H9 (cell line): Measurements from ENCODE around the gene LYZL4. TPM values are rescaled to one million over a fixed set of nuclear protein-coding genes. Genes with fewer than 3 reads are reported as not detected.

Source experiments
- DNase-seq: peaks from one replicate; pipeline ENCODE4 v3.0.0-alpha.2; 2017
- H2AFZ ChIP-seq: one replicate; pipeline ENCODE4 v1.6.1; 2013; ENCODE audit warnings: mild to moderate bottlenecking, low read length, control low read depth, moderate library complexity
- H2AK5ac ChIP-seq: 2 replicates; pipeline ENCODE4 v1.6.1; 2013; ENCODE audit warnings: low read length, control low read depth, mixed read lengths; ENCODE audit not compliant: insufficient read length
- H2BK120ac ChIP-seq: one replicate; pipeline ENCODE4 v1.6.1; 2013; ENCODE audit warnings: low read depth, mild to moderate bottlenecking, low read length, control low read depth, inconsistent platforms; ENCODE audit not compliant: poor library complexity, severe bottlenecking
- H2BK12ac ChIP-seq: 2 replicates; pipeline ENCODE4 v1.6.1; 2013; ENCODE audit warnings: low read length, control low read depth, mixed read lengths, low read depth; ENCODE audit not compliant: insufficient read length
- H2BK15ac ChIP-seq: 2 replicates; pipeline ENCODE4 v1.6.1; 2013; ENCODE audit warnings: low read depth, low read length, control low read depth
- H2BK20ac ChIP-seq: one replicate; pipeline ENCODE4 v1.6.1; 2013; ENCODE audit warnings: low read depth, mild to moderate bottlenecking, low read length, control low read depth, inconsistent platforms; ENCODE audit not compliant: poor library complexity, severe bottlenecking
- H2BK5ac ChIP-seq: 2 replicates; pipeline ENCODE4 v1.6.1; 2013; ENCODE audit warnings: low read length, control low read depth, mixed read lengths; ENCODE audit not compliant: insufficient read length
- H3K14ac ChIP-seq: 2 replicates; pipeline ENCODE4 v1.6.1; 2013; ENCODE audit warnings: low read length, control low read depth; ENCODE audit not compliant: insufficient read depth
- H3K18ac ChIP-seq: 2 replicates; pipeline ENCODE4 v1.6.1; 2013; ENCODE audit warnings: low read depth, mild to moderate bottlenecking, mixed read lengths, low read length, control low read depth; ENCODE audit not compliant: insufficient read length
- H3K23ac ChIP-seq: 2 replicates; pipeline ENCODE4 v1.6.1; 2013; ENCODE audit warnings: low read length, control low read depth, mixed read lengths, low read depth; ENCODE audit not compliant: insufficient read length
- H3K23me2 ChIP-seq: 2 replicates; pipeline ENCODE4 v1.6.1; 2013; ENCODE audit warnings: low read depth, mild to moderate bottlenecking, mixed read lengths, low read length, control low read depth; ENCODE audit not compliant: insufficient read length, poor library complexity, severe bottlenecking
- H3K27ac ChIP-seq: 2 replicates; pipeline ENCODE4 v1.5.1; 2013; ENCODE audit warnings: low read length, control low read depth, mixed read lengths, low read depth; ENCODE audit not compliant: insufficient read length
- H3K27me3 ChIP-seq: 2 replicates; pipeline ENCODE4 v1.6.1; 2013; ENCODE audit warnings: low read length, control low read depth, inconsistent platforms; ENCODE audit not compliant: insufficient read depth
- H3K4ac ChIP-seq: 2 replicates; pipeline ENCODE4 v1.6.1; 2013; ENCODE audit warnings: low read depth, mild to moderate bottlenecking, control low read depth, inconsistent platforms, low read length, moderate library complexity
- H3K4me1 ChIP-seq: 2 replicates; pipeline ENCODE4 v1.6.1; 2013; ENCODE audit warnings: low read length, control low read depth, inconsistent platforms; ENCODE audit not compliant: insufficient read depth
- H3K4me2 ChIP-seq: 2 replicates; pipeline ENCODE4 v1.6.1; 2013; ENCODE audit warnings: low read length, control low read depth, mixed read lengths; ENCODE audit not compliant: insufficient read length, insufficient read depth
- H3K56ac ChIP-seq: 2 replicates; pipeline ENCODE4 v1.6.1; 2013; ENCODE audit warnings: low read depth, mild to moderate bottlenecking, mixed read lengths, low read length, control low read depth; ENCODE audit not compliant: insufficient read length
- H3K79me1 ChIP-seq: 2 replicates; pipeline ENCODE4 v1.6.1; 2013; ENCODE audit warnings: low read depth, mild to moderate bottlenecking, moderate library complexity, low read length, control low read depth, inconsistent platforms; ENCODE audit not compliant: insufficient read depth, poor library complexity, severe bottlenecking
- H3K79me2 ChIP-seq: 2 replicates; pipeline ENCODE4 v1.6.1; 2013; ENCODE audit warnings: low read length, control low read depth, inconsistent platforms; ENCODE audit not compliant: insufficient read depth
- H3K9ac ChIP-seq: 2 replicates; pipeline ENCODE4 v1.6.1; 2013; ENCODE audit warnings: low read length, control low read depth, mixed read lengths; ENCODE audit not compliant: insufficient read length; ENCODE audit errors: extremely low read depth
- H3K9me3 ChIP-seq: one replicate; pipeline ENCODE4 v1.6.1; 2013; ENCODE audit warnings: low read depth, low read length, inconsistent platforms; ENCODE audit not compliant: control insufficient read depth
- H3T11ph ChIP-seq: one replicate; pipeline ENCODE4 v1.6.1; 2013; ENCODE audit warnings: mild to moderate bottlenecking, low read length, control low read depth, inconsistent platforms
- H4K20me1 ChIP-seq: one replicate; pipeline ENCODE4 v1.6.1; 2013; ENCODE audit not compliant: control insufficient read depth, insufficient read length, insufficient read depth
- H4K5ac ChIP-seq: 2 replicates; pipeline ENCODE4 v1.6.1; 2013; ENCODE audit warnings: low read depth, mild to moderate bottlenecking, mixed read lengths, low read length, control low read depth; ENCODE audit not compliant: insufficient read length
- H4K8ac ChIP-seq: replicated peaks from 2 replicates; pipeline ENCODE4 v1.6.1; 2013; ENCODE audit warnings: low read length, control low read depth, mixed read lengths, low read depth; ENCODE audit not compliant: insufficient read length
- H4K91ac ChIP-seq: 2 replicates; pipeline ENCODE4 v1.6.1; 2013; ENCODE audit warnings: low read depth, mild to moderate bottlenecking, moderate library complexity, mixed read lengths, low read length, control low read depth; ENCODE audit not compliant: insufficient read length
- H3K27ac Mint-ChIP-seq, 3 experiments: 2 replicates in 2 of 3; 3 replicates in 1 of 3; pipeline ENCODE4 v1.8.0; 2020 to 2021; ENCODE audit warnings: mixed read lengths in 3 of 3, mild to moderate bottlenecking in 1 of 3, moderate library complexity in 1 of 3
- H3K27me3 Mint-ChIP-seq: 2 replicates; pipeline ENCODE4 v1.8.0; 2021; ENCODE audit warnings: low read depth, mild to moderate bottlenecking, moderate library complexity, mixed read lengths
- H3K36me3 Mint-ChIP-seq, 3 experiments: 2 replicates in 2 of 3; 3 replicates in 1 of 3; pipeline ENCODE4 v1.8.0; 2020 to 2021; ENCODE audit warnings: low read depth in 3 of 3, mixed read lengths in 3 of 3; ENCODE audit not compliant: insufficient read depth in 1 of 3
- H3K4me1 Mint-ChIP-seq, 2 experiments: 2 replicates each; pipeline ENCODE4 v1.8.0; 2020; ENCODE audit warnings: mixed read lengths in 2 of 2
- H3K4me3 Mint-ChIP-seq, 2 experiments: 2 replicates in 1 of 2; 3 replicates in 1 of 2; pipeline ENCODE4 v1.8.0; 2020 to 2021; ENCODE audit warnings: mild to moderate bottlenecking in 2 of 2, mixed read lengths in 2 of 2, moderate library complexity in 1 of 2
- H3K9me3 Mint-ChIP-seq, 2 experiments: 2 replicates in 1 of 2; 3 replicates in 1 of 2; pipeline ENCODE4 v1.8.0; 2020; ENCODE audit warnings: mild to moderate bottlenecking in 2 of 2, mixed read lengths in 2 of 2, moderate library complexity in 1 of 2
- CTCF ChIP-seq: fragments of 200-600 bp; sonication (generic); conservative IDR thresholded peaks from 3 replicates; pipeline ENCODE4 v1.8.0; 2021; ENCODE audit warnings: antibody characterized with exemption, mild to moderate bottlenecking
- WGBS: extraction: QIAGEN DNeasy Blood & Tissue Kit; methylation state at CpG from one replicate; pipeline ENCODE4 v1.1.7; 2013; ENCODE audit warnings: missing lambda C conversion rate, low lambda C conversion rate, mixed read lengths; ENCODE audit not compliant: insufficient read length; ENCODE audit errors: extremely low coverage; 5-methylcytosine and 5-hydroxymethylcytosine counted together
- total RNA-seq: library from RNA; stranded (reverse); gene quantifications from 2 replicates; pipeline ENCODE4 v1.2.1, GENCODE V29; 2021

The LYZL4 gene
- total RNA-seq, 1 experiment from 2014 or later = not detected

- no peak for TF ChIP-seq CTCF
- no peak overlapping the region for H3K4me3 Mint-ChIP-seq
Measured at GRCh38 chr3:42428830-42429229, 18.4 kb upstream of the LYZL4 start.

More at GRCh38 chr3:42428830-42429229, 18.4 kb upstream of the LYZL4 start:
- Mint-ChIP-seq H3K4me1 (peaks cover 3 to 7% of the 10 kb centered on the region in 2 experiments; a peak in 2 of 4 replicates), H3K27me3 (peaks cover 17% of the 10 kb centered on the region), H3K9me3 (peaks cover 10 to 13% of the 10 kb centered on the region in 2 experiments; a peak in 4 of 5 replicates), H3K27ac (no peak overlapping the region; a peak in 1 of 7 replicates), H3K36me3 (peaks cover 5 to 9% (median 9%) of the 10 kb centered on the region in 3 experiments; a peak in 6 of 7 replicates)
- no peaks in the 10 kb centered on the region; the same call in 1 of the 2 replicates for H3K27me3 ChIP-seq
- no peaks in the 10 kb centered on the region for H3K4me1 ChIP-seq
- no peak overlapping the region for H2BK5ac ChIP-seq
- no peak overlapping the region for H3K18ac ChIP-seq
- no peak overlapping the region for H2BK12ac ChIP-seq
- WGBS = no CpG with 5 or more reads among the region's 2 CpGs
- no peak overlapping the region for H3K9ac ChIP-seq
- no peak overlapping the region for H3K23ac ChIP-seq
- no peaks in the 10 kb centered on the region for H3K79me1 ChIP-seq
- no peaks in the 10 kb centered on the region for H3K9me3 ChIP-seq
- no peak overlapping the region for H3T11ph ChIP-seq
- no peak overlapping the region for H3K4ac ChIP-seq
- no peaks in the 10 kb centered on the region for H4K20me1 ChIP-seq
- no peak for DNase-seq
- no peak overlapping the region for H2BK15ac ChIP-seq
- H4K91ac ChIP-seq = no peak overlapping the region
- H2BK120ac ChIP-seq = no peak overlapping the region
- H3K79me2 ChIP-seq = no peaks in the 10 kb centered on the region
- no peak overlapping the region for H3K14ac ChIP-seq
- H4K5ac ChIP-seq = no peak overlapping the region
- H2AK5ac ChIP-seq = no peak overlapping the region
- no peaks in the 10 kb centered on the region for H3K23me2 ChIP-seq
- H3K56ac ChIP-seq = no peak overlapping the region
- no peak overlapping the region for H3K4me2 ChIP-seq
- H4K8ac ChIP-seq = no peak overlapping the region
- H3K27ac ChIP-seq = no peak overlapping the region
- no peak overlapping the region for H2BK20ac ChIP-seq
- H2AFZ ChIP-seq = no peak overlapping the region
